Measurements from ENCODE around the gene SF3B3.
"Not testable (repeated sequence)": the region's sequence is repeated elsewhere in the genome, so short reads cannot be mapped to it uniquely, and the experiment has no call there.

SF3B3 gene

DNA sequence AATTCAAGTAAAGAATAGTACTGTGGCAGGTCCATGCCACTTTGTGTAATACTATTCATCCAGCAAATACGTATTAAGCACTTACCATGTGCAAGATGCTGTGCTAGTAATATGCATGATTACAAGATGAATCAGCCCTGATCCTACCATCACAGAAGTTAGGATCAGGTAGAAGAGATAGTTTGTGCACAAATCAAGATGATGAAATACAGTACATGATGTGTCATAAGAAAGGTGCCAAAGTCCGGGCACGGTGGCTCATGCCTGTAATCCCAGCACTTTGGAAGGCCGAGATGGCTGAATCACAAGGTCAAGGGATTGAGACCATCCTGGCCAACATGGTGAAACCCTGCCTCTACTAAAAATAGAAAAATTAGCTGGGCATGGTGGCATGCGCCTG, 11.2 kb upstream of the SF3B3 start:
- DNase-seq = no peak

DNA sequence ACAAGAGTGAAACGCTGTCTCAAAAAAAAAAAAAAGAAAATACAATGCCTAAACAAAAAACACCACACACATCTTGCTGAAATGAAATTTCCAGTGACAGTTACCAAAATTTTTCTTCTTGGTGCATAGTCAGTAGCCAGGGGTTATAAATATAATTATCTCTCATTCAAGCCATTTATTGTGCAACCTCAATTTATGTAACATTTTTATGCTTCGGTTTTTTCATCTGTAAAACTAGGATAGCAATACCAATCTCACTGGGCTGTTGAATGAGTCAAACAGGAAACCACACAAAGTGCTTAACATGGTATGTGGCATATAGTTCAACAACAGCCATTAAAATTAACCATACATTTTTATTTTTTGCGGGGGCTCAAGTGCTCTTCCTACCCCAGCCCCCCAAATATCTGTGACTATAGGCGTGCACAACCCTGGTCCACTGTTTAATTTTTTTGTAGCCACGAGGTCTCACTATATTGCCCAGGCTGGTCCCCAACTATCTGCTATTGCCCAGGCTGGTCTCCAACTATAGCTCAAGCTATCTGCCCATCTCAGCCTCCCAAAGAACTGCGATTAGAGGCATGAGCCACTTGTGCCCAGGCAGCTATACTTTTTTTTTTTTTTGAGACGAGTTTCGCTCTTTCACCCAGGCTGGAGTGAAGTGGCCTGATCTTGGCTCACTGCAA, 2.9 kb upstream of the SF3B3 start:
- DNase-seq = no peak

DNA sequence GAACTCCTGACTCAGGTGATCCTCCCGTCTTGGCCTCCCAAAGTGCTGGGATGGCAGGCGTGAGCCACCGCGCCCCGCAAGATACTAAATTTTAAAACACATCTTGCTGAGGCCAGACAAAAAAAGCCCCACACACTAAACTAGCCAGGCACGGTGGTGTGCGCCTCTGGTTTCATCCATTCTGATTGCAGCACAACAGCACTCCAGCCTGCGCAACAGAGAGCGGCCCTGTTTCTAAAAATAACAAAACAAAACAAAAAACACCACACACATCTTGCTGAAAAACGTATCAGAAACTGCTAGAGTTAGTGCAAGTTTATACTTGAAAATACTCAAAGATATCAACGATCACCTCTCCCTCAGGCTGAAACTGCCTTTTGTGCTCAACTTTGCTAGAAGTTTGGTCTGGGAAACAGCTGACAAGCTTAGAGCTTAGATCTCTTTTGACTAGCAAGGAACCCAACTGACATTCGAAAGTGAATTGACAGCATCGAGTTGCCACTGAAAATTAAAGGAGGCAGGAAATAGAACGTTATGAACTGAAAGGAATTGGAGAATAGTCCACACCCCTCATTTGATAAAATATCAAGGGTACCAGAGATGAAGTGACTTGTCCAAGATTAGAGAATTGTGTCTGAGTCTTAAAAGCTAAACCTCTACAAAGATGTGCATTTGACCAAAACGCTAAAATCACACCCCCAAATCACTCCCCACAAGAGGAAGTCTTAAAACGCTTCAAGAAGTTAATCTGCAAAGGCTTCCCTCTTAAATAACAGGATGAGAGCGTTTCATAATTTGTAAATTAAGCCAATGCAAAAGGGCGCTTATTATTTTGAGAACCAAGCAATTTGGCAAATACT, 1.2 kb upstream of the SF3B3 start:
- no peak for DNase-seq

DNA sequence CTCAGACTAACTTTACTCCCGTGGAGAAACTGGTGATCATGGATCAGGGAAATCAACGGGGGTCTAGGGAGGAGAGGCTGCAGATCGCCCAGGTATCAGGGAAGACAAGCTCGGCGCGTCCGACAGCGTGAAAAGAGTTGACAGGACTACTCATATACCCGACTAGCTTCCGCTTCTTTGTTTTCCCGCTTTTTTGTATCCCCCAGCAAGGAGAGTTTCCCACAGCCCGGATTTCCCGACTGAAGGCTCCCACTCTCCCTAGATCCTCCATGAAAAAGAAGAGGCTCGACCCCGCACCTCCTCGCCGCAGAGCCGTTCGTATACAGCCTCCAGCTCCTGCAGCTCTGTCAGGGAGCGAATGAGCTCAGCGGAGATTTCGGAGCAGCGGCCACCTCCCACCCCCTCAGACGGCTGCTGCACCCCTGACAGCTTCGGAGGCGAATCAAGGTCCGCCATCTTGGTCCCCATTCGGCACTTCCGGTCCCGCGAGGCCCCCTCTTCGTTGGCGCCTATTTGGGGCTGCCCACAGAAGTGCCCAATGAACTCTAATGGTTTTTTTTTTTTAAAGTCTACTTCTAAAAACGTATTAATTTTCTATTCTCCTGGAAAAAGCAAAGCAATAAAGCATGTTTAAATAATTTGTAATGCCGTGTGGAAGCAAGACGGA, 407 bp upstream of the SF3B3 start, which contains the start of gene COG4:
TSS of gene COG4 (minus strand) at position 479 of the 667 bp plus-strand sequence. CDS start at position 468, 11 bp downstream.
- peak; percentile 63 to 78 for DNase-seq

DNA sequence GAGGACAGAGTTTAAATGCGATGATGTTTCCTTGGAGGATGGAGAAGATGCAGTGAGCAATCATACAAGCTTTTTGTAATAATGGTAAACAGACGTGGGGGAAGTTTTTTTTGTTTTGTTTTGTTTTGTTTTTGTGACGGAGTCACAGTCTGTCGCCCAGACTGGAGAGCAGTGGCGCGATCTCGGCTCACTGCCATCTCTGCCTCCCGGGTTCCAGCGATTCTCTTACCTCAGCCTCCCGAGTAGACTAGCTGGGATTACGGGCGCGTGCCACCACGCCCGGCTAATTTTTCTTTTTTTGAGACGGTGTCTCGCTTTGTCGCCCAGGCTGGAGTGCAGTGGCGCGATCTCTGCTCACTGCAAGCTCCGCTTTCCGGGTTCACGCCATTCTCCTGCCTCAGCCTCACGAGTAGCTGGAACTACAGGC, 796 bp downstream of the SF3B3 start:
- DNase-seq = peak in 1 of 2 experiments; percentile 3

DNA sequence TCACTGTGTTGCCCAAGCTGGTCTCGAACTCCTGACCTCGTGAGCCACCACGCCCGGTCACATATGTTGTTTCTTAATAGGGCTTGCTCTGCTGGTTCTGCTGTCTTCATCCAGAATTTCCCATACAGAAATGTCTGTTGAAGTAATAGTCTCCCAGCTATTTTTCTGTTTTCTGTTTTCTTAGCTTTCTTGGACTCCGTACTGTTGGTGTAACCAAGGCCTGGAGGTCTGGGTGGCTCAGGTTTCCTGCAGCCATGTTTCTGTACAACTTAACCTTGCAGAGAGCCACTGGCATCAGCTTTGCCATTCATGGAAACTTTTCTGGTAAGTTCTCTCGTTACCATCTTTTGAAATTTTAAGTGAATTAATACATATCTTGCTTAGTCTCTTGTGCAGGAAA, 2.8 kb downstream of the SF3B3 start:
- DNase-seq = no peak

DNA sequence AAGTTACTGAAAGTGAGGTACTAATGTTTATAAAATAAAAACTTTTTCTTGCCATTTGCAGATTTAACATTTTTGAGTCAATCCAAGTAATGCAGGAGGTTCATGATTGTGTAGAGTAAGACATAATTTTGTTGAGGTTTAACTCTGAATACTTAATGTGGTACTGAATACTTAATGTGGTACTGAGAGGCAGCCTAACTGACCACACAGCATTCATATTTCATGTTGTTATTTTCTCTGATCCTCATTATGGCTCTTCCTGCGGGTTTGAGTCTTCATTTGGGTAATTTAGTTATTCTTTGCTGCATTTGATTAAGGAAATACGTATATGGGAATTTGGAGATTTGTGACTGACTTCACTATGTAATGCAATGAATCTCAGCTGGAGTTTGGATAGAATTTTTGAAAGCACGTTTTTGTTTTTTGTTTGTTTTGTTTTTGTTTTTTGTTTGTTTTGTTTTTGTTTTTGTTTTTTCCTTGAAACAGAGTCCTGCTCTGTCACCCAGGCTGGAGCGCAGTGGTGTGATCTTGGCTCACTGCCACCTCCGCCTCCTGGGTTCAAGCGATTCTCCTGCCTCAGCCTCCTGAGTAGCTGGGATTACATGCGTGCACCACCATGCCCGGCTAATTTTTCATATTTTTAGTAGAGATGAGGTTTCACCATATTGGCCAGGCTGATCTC, 3.8 kb downstream of the SF3B3 start:
- no peak for DNase-seq

DNA sequence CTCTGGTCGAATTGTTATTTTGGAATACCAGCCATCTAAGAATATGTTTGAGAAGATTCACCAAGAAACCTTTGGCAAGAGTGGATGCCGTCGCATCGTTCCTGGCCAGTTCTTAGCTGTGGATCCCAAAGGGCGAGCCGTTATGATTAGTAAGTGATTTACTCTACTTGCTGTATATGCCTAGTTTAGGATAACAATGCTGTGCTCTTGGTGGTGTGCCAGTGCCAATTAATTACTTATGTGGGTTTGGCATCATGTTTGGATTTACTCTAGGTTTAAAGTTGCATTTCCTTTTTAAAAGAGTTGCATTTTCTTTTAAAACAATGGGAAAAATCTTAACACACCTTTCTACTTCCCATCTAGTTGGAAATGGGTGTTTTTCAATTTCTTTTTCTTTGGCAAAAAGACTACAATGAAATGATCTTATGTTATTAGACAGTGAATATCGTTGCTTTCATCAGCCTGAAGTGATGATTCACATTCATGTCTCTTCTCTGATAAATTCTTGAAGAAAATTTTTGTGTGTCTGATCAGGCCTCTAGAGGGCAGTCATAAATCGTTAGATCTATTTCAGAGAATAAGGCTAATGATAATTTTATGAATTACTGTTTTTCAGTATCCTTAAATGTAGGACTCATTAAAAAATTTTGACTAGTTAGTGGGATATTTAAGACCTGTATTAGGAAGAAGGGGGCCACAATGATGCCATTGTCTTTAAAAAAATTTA, 5.6 kb downstream of the SF3B3 start:
- DNase-seq = peak in 1 of 2 experiments; percentile 33

DNA sequence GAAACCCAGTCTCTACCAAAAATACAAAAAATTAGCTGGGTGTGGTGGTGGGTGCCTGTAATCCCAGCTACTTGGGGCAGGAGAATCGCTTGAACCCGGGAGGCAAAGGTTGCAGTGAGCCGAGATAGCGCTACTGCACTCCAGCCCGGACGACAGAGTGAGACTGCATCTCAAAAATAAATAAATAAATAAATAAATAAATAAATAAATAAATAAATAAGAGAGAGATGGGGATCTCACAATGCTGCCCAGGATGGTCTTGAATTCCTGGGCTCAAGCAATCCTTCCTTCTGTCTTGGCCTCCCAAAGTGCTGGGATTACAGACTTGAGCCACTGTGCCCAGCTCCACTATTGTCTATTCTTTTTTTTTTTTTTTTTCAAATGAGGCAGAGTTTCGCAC, 6.3 kb downstream of the SF3B3 start:
- DNase-seq = not testable (repeated sequence)

DNA sequence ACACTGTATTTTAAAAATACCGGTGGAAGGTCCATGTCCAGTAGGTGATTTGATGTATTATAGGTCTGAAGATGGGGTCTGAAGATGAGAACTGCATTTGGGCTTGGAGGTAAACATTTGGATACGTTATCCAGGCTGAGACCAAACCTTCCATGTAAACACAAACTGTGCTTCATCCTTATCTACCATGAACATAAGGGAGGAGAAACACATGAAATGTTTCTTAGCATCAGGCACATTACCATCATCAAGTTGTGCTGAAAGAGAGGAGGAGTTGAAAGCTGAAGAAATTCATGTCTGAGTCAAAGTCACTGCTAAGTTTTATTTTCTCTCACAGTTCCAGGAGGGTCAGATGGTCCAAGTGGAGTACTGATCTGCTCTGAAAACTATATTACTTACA, 11.4 kb downstream of the SF3B3 start:
- no peak for DNase-seq

DNA sequence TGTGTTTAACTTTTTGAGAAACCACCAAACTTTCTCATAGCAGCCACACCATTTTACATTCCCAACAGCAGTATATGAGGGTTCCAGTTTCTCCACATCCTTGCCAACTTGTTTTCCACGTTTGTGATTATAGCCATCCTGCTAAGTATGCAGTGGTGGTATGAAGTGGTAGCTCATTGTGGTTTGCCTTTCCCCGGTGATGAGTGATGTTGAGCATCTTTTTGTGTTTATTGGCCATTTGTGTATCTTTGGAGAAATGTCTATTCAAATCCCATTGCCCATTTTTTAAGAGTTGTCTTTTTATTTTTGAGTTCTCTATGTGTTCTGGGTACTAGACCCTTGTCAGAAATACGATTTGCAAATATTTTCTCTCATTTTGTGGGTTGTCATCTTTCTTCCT, 17.4 kb downstream of the SF3B3 start:
- DNase-seq = no peak

DNA sequence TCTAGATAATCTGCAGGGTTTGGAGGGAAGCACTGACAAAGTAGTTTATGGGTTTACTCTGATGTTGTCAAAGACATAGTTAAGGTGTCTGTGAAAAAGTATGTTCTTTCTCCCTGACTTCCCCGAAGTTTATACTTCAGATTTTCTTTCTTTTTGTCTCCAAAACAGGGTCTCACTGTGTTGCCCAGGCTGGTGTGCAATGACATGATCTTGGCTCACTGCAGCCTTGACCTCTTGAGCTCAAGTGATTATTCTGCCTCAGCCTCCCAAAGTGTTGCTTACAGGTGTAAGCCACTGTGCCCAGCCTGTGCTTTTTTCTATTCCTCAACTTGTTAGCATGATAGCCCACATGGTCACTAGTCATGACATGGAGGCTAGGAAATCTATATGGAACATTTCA, 20.9 kb downstream of the SF3B3 start:
- DNase-seq = no peak

DNA sequence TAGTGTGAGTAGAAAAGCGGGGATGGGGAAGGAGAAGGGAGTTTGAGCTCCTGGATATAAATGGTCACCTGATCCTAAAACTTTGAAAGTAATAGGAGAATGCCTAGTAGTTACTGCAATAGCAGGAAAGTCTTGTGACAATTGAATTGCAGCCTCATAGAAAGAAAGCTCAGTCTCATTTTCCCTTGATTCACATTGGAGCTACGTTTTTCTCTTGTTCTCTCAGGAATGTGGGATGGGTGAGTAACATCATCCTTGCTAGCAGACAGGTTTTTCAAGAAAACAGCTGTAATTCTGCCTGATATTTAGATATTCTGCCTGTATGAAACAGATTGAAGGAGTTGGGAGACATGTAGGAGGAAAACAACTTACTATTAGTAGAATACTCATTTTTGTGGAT, 25.3 kb downstream of the SF3B3 start:
- no peak for DNase-seq

DNA sequence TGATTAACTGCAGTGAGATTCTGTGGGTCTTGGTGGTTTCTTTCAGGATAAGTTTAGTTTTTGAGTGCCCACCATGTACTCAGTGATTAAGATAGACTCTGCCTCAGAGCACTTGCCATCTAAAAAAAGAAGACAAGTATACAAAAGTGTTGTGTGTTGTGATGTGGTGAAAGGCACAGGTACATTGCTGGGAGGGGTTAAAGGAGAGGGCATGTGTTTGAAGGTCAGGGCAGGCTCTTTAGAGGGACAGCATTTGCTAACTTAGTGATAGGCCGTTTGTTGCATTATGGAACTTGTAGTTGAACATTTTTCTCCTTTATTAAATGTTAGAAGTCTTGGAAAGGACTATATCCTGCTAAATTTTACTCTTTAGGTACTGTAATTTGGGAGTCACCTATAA, 26.5 kb downstream of the SF3B3 start:
- DNase-seq = no peak

DNA sequence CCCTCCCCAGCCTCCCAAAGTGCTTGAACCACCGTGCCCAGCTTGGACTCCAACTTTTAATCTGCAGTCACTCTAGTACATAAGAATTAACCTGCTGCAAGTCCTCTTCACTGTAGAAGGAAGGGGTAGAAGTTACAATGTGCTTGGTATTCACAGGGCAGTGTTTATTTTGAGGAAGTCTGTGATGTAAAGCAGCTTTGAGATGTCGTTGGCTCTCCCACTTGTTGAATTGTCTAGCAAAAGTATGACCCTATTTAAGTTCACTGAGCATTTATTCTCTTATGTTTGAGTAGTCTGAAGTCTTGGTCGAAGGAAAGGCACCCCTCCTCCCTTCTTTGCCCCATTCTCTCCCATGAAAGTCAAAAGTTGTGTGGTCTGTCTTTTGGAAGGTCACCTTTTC, 28.2 kb downstream of the SF3B3 start:
- DNase-seq = no peak

DNA sequence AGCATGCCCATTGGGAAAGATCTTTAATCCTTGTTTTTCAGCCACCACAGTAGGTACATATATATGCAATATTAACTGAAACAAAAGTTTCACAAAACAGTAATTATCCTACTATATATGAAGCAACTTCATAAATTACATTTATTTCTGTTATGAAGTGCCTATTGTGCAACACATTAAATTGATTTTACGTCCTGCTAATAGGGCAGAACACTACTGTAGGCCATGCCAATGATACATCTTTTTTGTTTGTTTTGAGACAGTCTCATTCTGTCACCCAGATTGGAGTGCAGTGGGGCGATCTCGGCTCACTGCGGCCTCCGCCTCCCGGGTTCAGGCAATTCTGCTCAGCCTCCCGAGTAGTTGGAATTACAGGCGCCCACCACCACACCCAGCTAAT, 29.1 kb downstream of the SF3B3 start:
- no peak for DNase-seq

DNA sequence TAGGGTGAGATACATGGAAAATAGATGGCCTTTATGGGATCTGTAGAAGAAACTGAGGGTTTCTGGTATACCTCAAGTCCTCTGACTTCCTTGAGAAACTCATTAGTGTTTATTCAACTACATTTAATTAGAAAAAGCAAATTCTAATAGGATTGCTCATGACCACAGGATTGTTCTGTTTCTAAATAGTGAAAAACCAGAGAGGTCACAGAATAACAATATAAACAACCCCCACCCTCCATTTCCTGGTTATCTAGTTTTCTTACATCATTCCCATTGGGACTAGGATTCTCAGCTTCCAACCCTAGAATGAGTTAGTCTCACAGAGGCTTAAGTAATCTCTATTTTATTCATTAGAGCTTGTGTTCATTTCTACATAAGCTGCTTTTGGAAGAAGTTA, 30.0 kb downstream of the SF3B3 start:
- DNase-seq = no peak

DNA sequence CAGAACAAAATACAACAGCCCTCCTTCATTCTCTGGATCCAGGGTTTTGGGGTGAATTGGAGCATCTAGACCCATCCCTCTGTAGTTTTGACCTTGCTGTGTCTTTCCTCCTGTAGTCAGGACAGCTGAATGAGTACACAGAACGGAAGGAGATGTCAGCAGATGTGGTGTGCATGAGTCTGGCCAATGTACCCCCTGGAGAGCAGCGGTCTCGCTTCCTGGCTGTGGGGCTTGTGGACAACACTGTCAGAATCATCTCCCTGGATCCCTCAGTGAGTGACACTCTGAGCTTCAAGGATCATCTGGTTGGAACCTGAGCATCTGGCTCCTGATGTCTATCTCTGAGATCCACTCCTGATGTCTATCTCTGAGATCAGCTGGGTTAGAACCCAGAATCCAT, 32.4 kb downstream of the SF3B3 start:
- no peak for DNase-seq

DNA sequence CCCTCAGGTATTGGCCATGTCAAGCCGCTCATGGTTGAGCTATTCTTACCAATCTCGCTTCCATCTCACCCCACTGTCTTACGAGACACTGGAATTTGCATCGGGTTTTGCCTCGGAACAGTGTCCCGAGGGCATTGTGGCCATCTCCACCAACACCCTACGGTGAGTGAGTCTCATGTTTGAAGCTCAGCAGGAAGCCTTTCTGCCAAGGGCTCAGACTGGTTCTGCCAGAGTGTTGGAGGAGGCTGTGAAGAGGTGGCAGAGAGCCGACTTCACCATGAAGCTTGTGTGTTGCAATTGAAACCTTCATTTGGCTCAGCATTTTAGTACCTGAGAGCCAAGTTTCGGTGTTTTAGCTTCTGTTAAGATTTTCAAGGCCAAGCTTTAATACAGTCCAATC, 38.0 kb downstream of the SF3B3 start:
- peak in 1 of 2 experiments; percentile 5 for DNase-seq

DNA sequence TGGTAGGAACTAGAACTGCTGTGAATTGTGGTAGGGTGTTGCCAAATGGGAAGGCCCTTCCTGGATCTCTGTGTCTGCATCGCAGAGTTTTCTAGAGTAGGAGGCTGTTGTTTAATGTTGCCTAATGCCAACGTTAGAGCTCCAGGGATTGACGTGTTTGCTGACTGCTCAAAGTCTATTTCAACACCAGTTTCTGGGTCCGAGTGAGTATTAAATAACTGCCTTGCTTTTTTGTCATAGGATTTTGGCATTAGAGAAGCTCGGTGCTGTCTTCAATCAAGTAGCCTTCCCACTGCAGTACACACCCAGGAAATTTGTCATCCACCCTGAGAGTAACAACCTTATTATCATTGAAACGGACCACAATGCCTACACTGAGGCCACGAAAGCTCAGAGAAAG, 40.0 kb downstream of the SF3B3 start:
- DNase-seq = no peak

DNA sequence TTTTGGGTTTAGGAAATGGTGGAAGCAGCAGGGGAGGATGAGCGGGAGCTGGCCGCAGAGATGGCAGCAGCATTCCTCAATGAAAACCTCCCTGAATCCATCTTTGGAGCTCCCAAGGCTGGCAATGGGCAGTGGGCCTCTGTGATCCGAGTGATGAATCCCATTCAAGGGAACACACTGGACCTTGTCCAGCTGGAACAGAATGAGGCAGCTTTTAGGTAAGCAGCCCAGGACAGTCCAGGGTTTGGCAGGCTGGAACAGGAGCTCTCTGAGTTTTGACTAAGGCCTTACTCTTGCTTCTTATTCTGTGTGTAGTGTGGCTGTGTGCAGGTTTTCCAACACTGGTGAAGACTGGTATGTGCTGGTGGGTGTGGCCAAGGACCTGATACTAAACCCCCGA, 41.4 kb downstream of the SF3B3 start:
- DNase-seq = no peak

DNA sequence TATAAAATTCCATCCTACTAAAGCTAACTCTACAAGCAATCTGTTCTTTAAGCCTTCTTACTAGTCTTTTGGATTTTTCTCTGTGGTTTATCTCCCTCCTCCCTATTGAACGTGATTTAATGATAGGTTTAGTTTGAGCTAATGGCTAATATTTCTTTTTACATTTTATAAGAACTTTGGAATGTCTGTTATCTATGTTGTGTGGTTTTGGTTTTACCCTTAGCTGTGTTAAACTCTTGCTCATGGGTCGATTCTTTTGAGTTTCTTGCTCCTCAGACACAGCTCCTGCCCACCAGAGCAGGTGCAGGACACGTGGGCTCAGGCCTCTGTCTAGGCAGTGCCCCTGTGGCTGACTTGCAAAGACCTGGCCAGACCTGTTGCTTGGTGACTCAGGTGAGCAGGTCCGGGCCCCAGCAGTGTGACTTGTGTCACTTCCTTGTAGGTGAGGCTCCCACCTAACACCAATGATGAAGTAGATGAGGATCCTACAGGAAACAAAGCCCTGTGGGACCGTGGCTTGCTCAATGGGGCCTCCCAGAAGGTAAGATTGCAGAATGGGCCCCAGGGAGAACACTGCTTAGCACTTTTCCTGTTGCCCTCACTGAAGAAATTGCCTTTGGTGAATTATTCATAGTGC, 45.1 kb downstream of the SF3B3 start:
- no peak for DNase-seq

Measured in NCI-H526 (cell line).